ENCODE data around the gene CLIC3. TPM values are rescaled to one million over a fixed set of nuclear protein-coding genes. Genes with fewer than 3 reads are reported as not detected.
"Not testable (repeated sequence)": the region's sequence is repeated elsewhere in the genome, so short reads cannot be mapped to it uniquely, and the experiment has no call there.

Gene CLIC3
- total and polyA plus RNA-seq, 12 donors: 0.22 to 6.4 (median 0.93) TPM; not detected in 3

DNA sequence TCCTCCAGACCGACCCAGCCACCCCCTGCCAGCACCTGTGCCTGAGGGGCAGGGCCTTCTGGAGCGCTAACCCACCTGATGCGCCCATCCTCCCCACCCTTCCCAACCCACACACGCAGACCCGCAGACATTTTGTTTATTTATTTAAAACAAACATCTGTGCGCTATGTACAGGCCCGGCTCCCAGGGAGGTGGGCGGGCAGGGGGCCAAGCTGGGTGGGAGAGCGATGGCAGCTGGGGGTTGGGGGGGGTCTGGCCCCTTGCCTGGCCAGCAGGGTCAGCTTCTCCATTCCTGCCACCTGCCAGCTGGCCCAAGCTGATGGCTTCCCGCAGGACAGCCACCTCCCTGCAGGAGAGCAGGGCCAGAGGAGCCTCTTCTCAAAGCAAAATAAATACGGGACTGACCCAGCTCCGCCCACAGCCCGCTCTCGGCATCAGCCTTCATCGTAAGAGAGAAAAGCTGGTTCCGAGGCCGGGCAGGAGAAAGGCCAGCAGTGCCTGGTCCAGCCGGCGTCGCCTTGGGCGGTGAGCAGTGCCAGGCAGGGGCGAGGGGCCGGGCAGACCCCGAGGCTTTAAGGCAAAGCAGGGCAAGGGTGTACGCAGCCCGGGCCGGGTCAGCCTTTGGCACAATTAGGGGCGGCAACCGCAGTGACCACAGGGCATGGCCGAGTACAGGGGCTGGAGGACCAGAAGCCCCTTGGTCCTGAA lies 10.9 kb upstream of the CLIC3 start:
- TF ChIP-seq, protein P1, sequence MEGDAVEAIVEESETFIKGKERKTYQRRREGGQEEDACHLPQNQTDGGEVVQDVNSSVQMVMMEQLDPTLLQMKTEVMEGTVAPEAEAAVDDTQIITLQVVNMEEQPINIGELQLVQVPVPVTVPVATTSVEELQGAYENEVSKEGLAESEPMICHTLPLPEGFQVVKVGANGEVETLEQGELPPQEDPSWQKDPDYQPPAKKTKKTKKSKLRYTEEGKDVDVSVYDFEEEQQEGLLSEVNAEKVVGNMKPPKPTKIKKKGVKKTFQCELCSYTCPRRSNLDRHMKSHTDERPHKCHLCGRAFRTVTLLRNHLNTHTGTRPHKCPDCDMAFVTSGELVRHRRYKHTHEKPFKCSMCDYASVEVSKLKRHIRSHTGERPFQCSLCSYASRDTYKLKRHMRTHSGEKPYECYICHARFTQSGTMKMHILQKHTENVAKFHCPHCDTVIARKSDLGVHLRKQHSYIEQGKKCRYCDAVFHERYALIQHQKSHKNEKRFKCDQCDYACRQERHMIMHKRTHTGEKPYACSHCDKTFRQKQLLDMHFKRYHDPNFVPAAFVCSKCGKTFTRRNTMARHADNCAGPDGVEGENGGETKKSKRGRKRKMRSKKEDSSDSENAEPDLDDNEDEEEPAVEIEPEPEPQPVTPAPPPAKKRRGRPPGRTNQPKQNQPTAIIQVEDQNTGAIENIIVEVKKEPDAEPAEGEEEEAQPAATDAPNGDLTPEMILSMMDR (IDR thresholded peaks at IDR 0.05): no peak
- TF ChIP-seq POLR2A (IDR thresholded peaks at IDR 0.05): no peak
- 85 to 88% (median 86%) methylated on average over 27 to 30 of the region's 30 CpGs for WGBS, 4 donors
- Histone ChIP-seq H3K9me3 (replicated peaks in 1 of 3) (no peaks in the 10 kb centered on the region), H3K27ac (no peak overlapping the region), H3K4me1 (replicated peaks in 1 of 2) (no peaks in the 10 kb centered on the region), H3K27me3 (no peaks in the 10 kb centered on the region), H3K4me3 (no peak overlapping the region), H3K36me3 (replicated peaks in 1 of 2) (peaks cover 0 to 14% of the 10 kb centered on the region in 2 donors)
- DNase-seq: no peak
- intact Hi-C loops (cut with DNase I): no loop called here

DNA sequence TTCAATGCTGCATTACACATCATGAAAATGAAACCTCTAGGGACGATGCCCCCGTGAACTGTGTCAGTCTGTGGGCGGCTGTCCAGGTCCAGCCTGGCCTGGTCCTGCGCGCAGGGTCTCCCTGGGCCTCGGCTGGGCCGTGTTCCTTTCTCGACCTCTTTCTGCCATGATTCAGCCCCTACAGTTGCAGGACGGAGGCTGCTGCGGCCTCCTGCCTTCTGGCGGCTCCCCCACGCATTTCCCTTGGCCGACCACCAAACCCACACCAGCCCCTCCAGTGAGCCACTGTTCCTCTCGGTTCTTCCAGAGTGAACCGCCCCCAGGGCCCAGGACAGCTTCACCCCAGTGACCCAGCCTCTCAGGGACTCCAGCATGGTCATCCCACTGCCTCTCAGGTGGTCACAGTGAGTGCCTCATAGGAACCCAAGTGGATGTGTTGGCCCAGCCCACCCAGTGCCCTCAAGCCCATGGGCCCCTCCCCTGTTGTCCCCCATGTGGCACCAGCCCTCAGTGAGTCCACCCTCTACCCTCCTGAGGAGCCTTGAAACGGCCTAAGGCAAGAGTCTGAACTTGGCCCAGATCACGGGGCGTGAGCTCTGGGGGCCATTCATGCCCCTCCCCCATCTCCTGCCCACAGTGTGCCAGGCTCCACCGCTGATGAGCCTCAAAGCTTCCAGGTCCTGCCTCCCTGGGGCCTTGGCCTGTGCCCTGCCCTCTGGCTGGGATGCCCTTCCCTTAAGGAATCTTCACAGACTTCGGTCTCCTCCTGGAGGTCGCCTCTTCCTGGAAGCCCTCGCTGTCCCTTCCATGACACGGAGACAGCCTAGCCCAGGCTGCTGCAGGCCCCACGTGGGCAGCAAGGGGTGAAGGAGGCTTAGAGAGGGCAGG lies 10.0 kb upstream of the CLIC3 start:
- H3K4me3 ChIP-seq: no peak overlapping the region
- intact Hi-C loops (cut with DNase I): no loop called here
- H3K27ac ChIP-seq: no peak overlapping the region
- H3K36me3 ChIP-seq (replicated peaks in 1 of 2): peaks cover 0 to 8% of the 10 kb centered on the region in 2 donors
- no peak for DNase-seq
- no peaks in the 10 kb centered on the region for H3K4me1 ChIP-seq (replicated peaks in 1 of 2)
- TF ChIP-seq, protein P1 (IDR thresholded peaks at IDR 0.05): no peak
- no peak for TF ChIP-seq POLR2A (IDR thresholded peaks at IDR 0.05)
- WGBS, 4 donors: 65 to 70% (median 66%) methylated on average over 18 to 24 of the region's 24 CpGs
- H3K27me3 ChIP-seq: no peaks in the 10 kb centered on the region
- H3K9me3 ChIP-seq (replicated peaks in 1 of 3): no peaks in the 10 kb centered on the region

DNA sequence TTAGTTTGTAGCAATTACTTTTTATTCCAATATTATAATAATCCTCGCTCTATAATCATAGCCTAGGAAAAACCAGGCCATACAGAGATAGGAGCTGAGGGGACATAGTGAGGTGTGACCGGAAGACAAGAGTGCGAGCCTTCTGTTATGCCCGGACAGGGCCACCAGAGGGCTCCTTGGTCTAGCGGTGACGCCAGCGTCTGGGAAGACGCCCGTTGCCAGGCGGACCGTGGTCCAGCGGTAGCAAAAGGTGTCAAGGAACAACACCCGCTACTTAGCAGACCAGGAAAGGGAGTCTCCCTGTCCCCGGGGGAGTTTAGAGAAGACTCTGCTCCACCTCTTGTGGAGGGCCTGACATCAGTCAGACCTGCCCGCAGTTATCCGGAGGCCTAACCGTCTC lies 7.9 kb upstream of the CLIC3 start:
- intact Hi-C loops (cut with DNase I); H3K4me3 ChIP-seq; H3K9me3 ChIP-seq (replicated peaks in 1 of 3); H3K36me3 ChIP-seq (replicated peaks in 1 of 2); H3K27me3 ChIP-seq; H3K4me1 ChIP-seq (replicated peaks in 1 of 2); H3K27ac ChIP-seq: not testable (repeated sequence)
- TF ChIP-seq, protein P1 (IDR thresholded peaks at IDR 0.05): peak in 5 of 6 experiments; percentile 21 to 63 (median 54)
- 37 to 93% (median 38%) methylated on average over 4 to 17 of the region's 17 CpGs for WGBS, 4 donors
- peak in 2 of 7 donors; percentile 41 to 67 for DNase-seq

DNA sequence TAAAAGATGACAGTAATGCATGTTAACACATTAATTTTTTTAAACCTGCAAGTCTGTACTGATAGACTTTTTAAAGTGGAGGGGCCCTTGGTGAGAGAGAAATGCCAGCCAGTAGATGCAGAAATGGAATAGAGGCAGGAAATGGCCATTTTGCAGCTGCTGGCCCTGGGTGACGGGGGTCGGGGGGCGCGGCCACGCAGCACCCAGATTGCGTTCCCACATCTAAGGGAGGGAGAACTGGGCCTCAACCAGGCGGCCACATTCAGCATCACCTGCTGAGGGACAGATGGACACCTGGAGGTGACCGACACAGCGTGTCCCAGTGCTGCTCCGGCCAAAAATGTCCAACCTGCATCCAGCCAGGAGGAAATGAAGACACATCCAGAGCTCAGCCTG lies 6.3 kb upstream of the CLIC3 start:
- no peak overlapping the region for H3K4me3 ChIP-seq
- intact Hi-C loops (cut with DNase I): no loop called here
- no peaks in the 10 kb centered on the region for H3K36me3 ChIP-seq (replicated peaks in 1 of 2)
- H3K27me3 ChIP-seq: no peaks in the 10 kb centered on the region
- 79 to 84% (median 79%) methylated on average over 7 to 10 of the region's 10 CpGs for WGBS, 4 donors
- H3K27ac ChIP-seq: no peak overlapping the region
- DNase-seq: no peak
- H3K9me3 ChIP-seq (replicated peaks in 1 of 3): no peaks in the 10 kb centered on the region
- no peak for TF ChIP-seq POLR2A (IDR thresholded peaks at IDR 0.05)
- TF ChIP-seq, protein P1 (IDR thresholded peaks at IDR 0.05): no peak
- no peaks in the 10 kb centered on the region for H3K4me1 ChIP-seq (replicated peaks in 1 of 2)
